ENCODE measurements around the gene FOXA3.
"Not testable (repeated sequence)": the region's sequence is repeated elsewhere in the genome, so short reads cannot be mapped to it uniquely, and the experiment has no call there.

Gene FOXA3

GRCh38 chr19:45828523-45828922, 35.6 kb upstream of the FOXA3 start:
- no peak for DNase-seq (ENCODE audit: low read depth, low spot score)

DNA sequence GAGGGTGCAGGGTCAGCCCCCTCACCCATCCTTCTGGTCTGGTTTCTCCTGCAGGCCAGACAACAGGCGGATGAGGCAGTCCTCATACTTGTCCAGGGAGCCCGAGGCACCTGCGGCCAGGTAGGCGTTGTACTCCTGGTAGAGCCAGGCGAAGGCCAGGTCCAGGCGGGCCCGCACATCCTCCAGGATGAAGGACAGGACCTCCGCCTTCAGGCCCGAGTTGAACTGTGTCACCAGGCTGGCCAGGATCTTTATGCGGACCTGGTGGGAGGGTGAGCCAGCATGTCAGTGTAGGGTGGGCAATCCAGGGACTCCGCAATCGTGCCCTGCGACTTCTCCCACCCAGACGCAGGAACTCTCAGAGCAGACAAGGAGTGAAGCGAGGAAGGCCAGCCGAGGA, 35.2 kb upstream of the FOXA3 start:
- no peak for DNase-seq (ENCODE audit: low read depth, low spot score)

DNA sequence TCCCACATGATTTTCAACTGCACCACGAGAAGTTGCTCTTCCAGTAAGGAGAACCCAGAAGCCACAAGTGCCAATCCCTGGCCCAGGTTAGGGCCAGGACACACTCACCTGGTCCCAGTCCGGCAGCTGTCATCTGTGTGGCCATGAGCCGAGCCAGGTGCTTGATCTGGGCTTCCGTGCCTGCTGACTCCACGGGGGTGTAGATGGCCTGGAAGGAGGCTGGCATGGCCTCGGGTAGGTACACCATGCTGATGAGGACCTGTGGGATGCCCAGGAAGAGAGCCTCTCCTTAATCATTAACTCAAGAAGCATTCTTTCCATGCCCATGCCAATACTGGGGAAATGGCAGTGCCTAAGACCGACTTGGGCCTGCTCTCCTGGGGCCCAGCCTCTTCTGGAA, 29.2 kb upstream of the FOXA3 start:
- DNase-seq (ENCODE audit: low read depth, low spot score) = no peak

GRCh38 chr19:45842198-45842597, 21.9 kb upstream of the FOXA3 start:
- no peak for DNase-seq (ENCODE audit: low read depth, low spot score)

DNA sequence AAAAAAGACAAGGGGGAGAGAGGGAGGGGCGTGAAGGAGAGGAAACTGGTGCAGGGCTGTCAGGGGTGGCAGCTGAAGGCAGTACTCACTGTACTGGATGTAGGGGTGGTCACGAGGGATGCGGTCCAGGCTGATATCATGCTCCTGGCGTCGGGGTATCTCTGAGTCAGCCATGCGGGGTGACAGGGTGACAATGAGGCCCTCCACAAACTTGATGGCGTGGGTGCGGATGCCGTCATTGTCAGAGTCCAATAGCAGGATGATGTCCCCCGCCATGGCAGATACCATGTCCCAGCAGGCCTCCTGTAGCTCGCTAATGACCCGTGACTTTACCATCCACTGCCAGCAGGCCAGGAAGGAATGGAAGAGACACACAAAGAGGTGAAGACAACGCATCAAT, 16.5 kb upstream of the FOXA3 start:
- DNase-seq (ENCODE audit: low read depth, low spot score) = no peak

- DNase-seq (ENCODE audit: low read depth, low spot score) = no peak
These were observed 15.2 kb upstream of the FOXA3 start for GRCh38 chr19:45848922-45849321.

GRCh38 chr19:45852145-45852750, 11.9 kb upstream of the FOXA3 start:
- no peak for DNase-seq (ENCODE audit: low read depth, low spot score)

DNA sequence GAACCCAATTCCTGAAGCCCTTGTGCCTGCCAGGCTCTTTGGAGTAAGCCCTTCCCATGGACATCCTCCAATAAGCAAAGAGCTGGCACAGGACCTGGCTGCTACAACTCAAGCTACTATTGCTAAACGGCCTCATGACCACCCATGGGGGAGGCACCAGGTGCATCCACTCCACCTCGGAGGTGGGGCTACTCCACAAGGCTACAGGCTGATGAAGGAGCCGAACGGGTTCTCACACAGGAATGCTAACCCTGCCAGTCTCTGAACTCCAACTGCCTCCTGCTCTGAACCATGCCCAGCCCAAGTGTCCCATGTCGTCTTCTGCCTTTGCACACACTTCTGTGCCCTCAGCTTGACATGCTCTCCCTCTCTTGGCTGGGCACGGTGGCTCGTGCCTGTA, 11.1 kb upstream of the FOXA3 start:
- no peak for DNase-seq (ENCODE audit: low read depth, low spot score)

DNA sequence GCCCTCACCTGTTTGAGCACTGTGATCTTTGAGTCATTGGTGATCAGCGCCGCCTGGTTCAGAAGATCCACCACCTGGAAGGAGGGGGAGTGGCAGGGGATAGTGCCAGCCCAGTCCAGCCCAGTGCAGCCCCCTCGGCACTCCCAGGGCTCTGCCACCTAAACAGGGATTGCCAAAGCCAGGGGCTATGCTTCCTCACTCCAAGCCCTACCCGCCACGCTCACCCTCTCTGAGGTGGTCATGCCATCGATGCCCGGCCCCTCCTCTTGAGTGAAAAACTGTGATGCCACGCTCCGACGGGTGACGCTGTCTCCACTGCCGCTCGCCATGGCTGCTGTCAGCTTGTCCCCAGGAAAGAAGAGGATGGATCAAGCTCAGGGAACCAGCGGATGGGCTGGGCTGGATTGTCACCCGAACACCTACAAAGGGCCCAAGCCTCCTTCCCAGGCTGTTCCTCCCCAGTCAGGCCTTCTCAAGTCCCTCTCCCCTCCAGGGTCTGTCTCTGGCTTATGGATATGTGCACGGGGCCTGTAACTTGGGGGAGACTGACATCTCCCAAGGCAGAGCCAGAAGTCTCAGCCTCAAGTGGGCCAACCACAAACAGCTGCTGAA, 9.9 kb upstream of the FOXA3 start:
- no peak for DNase-seq (ENCODE audit: low read depth, low spot score)

GRCh38 chr19:45860359-45861259, 3.5 kb upstream of the FOXA3 start:
- peak; percentile 71 for DNase-seq (ENCODE audit: low read depth, low spot score)

- no peak for DNase-seq (ENCODE audit: low read depth, low spot score)
These were observed 1.9 kb upstream of the FOXA3 start for GRCh38 chr19:45862271-45862563.

- peak; percentile 99 for DNase-seq (ENCODE audit: low read depth, low spot score)
These were observed 1.4 kb upstream of the FOXA3 start, which contains the start of gene SYMPK for GRCh38 chr19:45862564-45863334. Gene SYMPK (minus strand): TSS chr19:45863147. CDS start chr19:45854495, 8,652 bp downstream.

- DNase-seq (ENCODE audit: low read depth, low spot score) = no peak
These were observed 739 bp upstream of the FOXA3 start for GRCh38 chr19:45863335-45863839.

DNA sequence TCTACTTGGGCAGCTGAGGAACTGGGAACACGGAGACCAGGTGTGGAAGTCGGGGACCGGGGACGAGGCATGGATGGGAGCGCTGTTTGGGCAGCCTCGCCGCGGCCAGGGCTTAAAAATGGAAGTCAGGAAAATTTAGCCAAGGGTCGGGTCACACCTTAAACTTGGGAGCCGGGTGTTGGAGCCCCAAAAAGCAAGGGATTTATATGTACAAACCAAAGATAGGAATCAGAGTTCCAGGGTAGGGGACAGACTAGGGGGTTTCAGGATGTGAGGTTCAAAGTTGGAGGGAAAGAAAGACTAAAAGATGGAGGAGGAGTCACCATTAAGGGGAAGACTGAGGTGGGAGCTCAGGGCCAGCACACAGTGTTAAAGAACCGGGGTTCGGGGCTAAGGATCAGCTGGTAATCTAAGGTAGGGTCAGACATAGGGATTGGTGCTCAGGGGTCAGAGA, 530 bp downstream of the FOXA3 start:
- no peak for DNase-seq (ENCODE audit: low read depth, low spot score)

- no peak for DNase-seq (ENCODE audit: low read depth, low spot score)
These were observed 1.3 kb downstream of the FOXA3 start for GRCh38 chr19:45865269-45865948.

DNA sequence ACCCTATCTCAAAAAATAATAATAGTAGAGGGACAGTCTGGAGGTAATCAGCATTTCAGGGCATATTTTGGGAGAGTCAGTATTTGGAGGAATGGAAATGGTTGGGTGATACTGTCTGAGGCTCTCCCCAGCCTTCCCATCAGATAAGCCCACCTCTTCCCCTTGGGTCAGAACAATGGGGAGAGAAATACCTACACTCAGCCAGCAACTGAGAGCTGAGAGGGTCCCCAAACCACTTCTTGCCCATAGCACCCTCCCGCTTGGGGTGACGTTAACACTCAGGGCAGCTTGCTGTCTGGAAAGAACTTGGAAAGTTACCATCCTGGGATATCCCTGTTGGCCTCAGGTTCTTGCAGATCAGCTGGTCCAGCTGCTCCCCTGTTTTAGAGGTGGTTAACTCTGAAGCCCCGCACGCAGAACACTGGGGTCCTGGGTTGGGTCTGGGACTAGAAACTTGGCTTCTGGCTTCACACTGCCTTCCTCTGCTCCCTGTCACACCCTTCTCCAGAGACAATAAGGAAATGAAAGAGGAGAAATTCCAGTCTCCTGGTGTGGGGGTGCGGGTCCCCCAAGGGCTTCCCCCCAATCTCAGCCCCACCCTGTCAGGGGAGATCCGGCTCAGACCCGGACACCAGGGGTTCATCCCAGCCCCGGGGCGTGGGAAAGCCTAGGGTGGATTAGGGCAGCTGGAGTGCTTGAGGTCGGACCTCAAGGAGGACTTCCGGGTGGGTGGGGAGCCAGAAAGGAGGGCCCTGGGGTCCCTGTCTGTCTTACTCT, 2.5 kb downstream of the FOXA3 start:
- no peak for DNase-seq (ENCODE audit: low read depth, low spot score)

DNA sequence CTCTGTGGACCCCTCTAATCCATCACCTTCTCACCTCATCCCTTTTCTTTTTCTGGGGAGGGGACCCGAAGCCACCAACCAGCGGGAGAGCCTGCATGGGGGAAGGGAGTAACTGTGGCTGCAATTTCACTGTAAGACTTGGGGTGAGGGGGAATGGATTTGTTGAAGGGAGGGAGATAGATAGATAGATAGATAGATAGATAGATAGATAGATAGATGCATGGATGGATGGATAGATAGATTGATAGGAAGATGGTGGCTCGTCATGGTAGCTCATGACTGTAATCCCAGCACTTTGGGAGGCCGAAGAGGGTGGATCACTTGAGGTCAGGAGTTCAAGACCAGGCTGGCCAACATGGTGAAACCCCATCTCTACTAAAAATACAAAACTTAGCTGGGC, 3.1 kb downstream of the FOXA3 start:
- not testable (repeated sequence) for DNase-seq (ENCODE audit: low read depth, low spot score)

DNA sequence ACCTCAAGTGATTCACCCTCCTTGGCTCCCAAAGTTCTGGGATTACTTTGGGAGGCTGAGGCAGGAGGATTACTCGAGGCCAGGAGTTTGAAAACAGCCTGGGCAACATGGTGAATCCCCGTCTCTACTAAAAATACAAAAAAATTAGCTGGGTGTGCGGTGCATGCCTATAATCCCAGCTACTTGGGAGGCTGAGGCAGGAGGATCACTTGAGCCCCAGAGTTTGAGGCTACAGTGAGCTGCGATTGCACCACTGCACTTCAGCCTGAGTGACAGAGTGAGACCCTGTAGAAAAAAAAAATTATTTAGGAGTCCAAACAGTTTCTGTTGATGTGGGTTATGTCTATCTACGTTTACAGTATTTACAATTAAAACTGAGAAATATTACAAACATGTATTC, 6.7 kb downstream of the FOXA3 start:
- no peak for DNase-seq (ENCODE audit: low read depth, low spot score)

DNA sequence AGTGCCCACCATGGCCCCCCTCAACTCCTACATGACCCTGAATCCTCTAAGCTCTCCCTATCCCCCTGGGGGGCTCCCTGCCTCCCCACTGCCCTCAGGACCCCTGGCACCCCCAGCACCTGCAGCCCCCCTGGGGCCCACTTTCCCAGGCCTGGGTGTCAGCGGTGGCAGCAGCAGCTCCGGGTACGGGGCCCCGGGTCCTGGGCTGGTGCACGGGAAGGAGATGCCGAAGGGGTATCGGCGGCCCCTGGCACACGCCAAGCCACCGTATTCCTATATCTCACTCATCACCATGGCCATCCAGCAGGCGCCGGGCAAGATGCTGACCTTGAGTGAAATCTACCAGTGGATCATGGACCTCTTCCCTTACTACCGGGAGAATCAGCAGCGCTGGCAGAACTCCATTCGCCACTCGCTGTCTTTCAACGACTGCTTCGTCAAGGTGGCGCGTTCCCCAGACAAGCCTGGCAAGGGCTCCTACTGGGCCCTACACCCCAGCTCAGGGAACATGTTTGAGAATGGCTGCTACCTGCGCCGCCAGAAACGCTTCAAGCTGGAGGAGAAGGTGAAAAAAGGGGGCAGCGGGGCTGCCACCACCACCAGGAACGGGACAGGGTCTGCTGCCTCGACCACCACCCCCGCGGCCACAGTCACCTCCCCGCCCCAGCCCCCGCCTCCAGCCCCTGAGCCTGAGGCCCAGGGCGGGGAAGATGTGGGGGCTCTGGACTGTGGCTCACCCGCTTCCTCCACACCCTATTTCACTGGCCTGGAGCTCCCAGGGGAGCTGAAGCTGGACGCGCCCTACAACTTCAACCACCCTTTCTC, 8.2 kb downstream of the FOXA3 start:
- no peak for DNase-seq (ENCODE audit: low read depth, low spot score)
